Heart right ventricle (tissue), 16 donors: ENCODE measurements around the gene COL23A1. TPM values are rescaled to one million over a fixed set of nuclear protein-coding genes. Genes with fewer than 3 reads are reported as not detected.
A peak's percentile ranks its signal among the peaks of the same experiment; 100 is the strongest.

Experiments used
- ATAC-seq, 8 donors: fragments of 200-7000 bp; cut with Tn5 transposase; one replicate each; pipeline ENCODE4 v1.9.1; 2020; ENCODE audit warnings: mild to moderate bottlenecking in 8 of 8, moderate library complexity in 8 of 8, moderate number of reproducible peaks in 1 of 8
- DNase-seq, 2 donors: peaks; one replicate each; pipeline ENCODE4 v3.0.0-alpha.2; 2020
- H3K27ac ChIP-seq, 10 donors: fragments of 200-600 bp; sonication (generic) in 2 of 10; one replicate each; pipeline versions ENCODE4 v1.5.0 to v1.8.0; 2020 to 2022; ENCODE audit warnings: mild to moderate bottlenecking in 3 of 10
- H3K27me3 ChIP-seq, 7 donors: fragments of 200-600 bp; one replicate each; pipeline ENCODE4 v1.8.0; 2021 to 2022; ENCODE audit warnings: mild to moderate bottlenecking in 2 of 7
- H3K36me3 ChIP-seq, 9 donors: fragments of 200-600 bp; sonication (generic) in 1 of 9; one replicate each; pipeline versions ENCODE4 v1.5.0 to v1.8.0; 2020 to 2022; ENCODE audit warnings: mild to moderate bottlenecking in 2 of 9
- H3K4me1 ChIP-seq, 9 donors: fragments of 200-600 bp; sonication (generic) in 1 of 9; one replicate each; pipeline versions ENCODE4 v1.5.0 to v1.8.0; 2020 to 2022; ENCODE audit warnings: mild to moderate bottlenecking in 4 of 9
- H3K4me3 ChIP-seq, 10 donors: fragments of 200-600 bp; sonication (generic) in 2 of 10; one replicate each; pipeline versions ENCODE4 v1.5.0 to v1.8.0; 2020 to 2022; ENCODE audit warnings: mild to moderate bottlenecking in 7 of 10, moderate library complexity in 2 of 10
- H3K9me3 ChIP-seq, 11 donors: fragments of 200-600 bp in 10 of 11; sonication (generic) in 2 of 11; one replicate each; pipeline versions ENCODE4 v1.5.0 to v1.8.0; 2013 to 2022; ENCODE audit warnings: mild to moderate bottlenecking in 2 of 11, control low read depth in 1 of 11, moderate library complexity in 1 of 11
- WGBS, 2 donors: extraction: QIAGEN DNeasy Blood & Tissue Kit; methylation state at CpG; one replicate each; pipeline ENCODE4 v1.1.7; 2013; ENCODE audit warnings: inconsistent platforms in 1 of 2; 5-methylcytosine and 5-hydroxymethylcytosine counted together
- intact Hi-C, 10 donors: fragments of 100-400 bp; cut with DNase I; formaldehyde crosslinking; loops; one replicate each; pipeline versions ENCODE4 v1.11.1 to v1.14.2; 2022
- polyA plus RNA-seq, 2 donors: library from polyadenylated mRNA; stranded (reverse); fragments of 200-250 nt; gene quantifications; one replicate each; pipeline ENCODE4 v1.2.3, GENCODE V29; 2013
- total RNA-seq, 10 donors: library from RNA; stranded (reverse); fragmentation: NEBNext Ultra II Directional in 3 of 10; extraction: Animal tissue kit (Norgen Biotek cat#: 25700) in 3 of 10; gene quantifications; one replicate each; pipeline versions ENCODE4 v1.2.1 to v1.2.4, GENCODE V29; 2021 to 2023
- TF ChIP-seq, protein P1 (sequence below), 9 donors: fragments of 200-600 bp; sonication (generic) in 2 of 9; IDR thresholded peaks; one replicate each; pipeline versions ENCODE4 v1.5.0 to v1.8.0; 2021 to 2022; ENCODE audit warnings: antibody characterized with exemption in 9 of 9, mild to moderate bottlenecking in 5 of 9, moderate library complexity in 1 of 9
- donor health status: Arrhythmogenic right ventricular cardiomyopathy.
- donor health status: ischemic (EF 13 %, LVEDD 7.1; RV severe dilation, severe dysfunction).
- donor health status: healthy with polysubstance abuse.
- donor health status: DM: no; HTN: yes; CAD: no.
- donor health status: DM: no; HTN: no; CAD: no.
- donor health status: ischemic (EF 25% LVEDD 6.9; RV normal size, moderate dysfunction).
- donor health status: ischemic (EF 25% LVEDD 5.7; RV mildly dilated, moderate dysfunction).
- donor health status: healthy.
- donor health status: DM: yes; HTN: yes; CAD: no.
- donor health status: Ischemic cardiomyopathy.
- donor health status: ischemic (EF 35%, LVEDD 5.7; RV mildly dilated, moderate dysfunction).
- donor health status: nonischemic (EF 11% LVEDD 7.7; RV severe dilation, severe dysfunction).
- donor health status: DM: yes; HTN: yes; CAD: no.
- donor health status: PGD.
- donor health status: ischemic (EF 29% LVEDD 5.4; RV normal size, mild dysfunction).
- donor health status: nonischemic (EF 23%, LVEDD 6.1; RV moderate dilation, normal function).

Gene COL23A1
- total and polyA plus RNA-seq, 12 donors: 8.9 to 29.0 (median 16.2) TPM

DNA sequence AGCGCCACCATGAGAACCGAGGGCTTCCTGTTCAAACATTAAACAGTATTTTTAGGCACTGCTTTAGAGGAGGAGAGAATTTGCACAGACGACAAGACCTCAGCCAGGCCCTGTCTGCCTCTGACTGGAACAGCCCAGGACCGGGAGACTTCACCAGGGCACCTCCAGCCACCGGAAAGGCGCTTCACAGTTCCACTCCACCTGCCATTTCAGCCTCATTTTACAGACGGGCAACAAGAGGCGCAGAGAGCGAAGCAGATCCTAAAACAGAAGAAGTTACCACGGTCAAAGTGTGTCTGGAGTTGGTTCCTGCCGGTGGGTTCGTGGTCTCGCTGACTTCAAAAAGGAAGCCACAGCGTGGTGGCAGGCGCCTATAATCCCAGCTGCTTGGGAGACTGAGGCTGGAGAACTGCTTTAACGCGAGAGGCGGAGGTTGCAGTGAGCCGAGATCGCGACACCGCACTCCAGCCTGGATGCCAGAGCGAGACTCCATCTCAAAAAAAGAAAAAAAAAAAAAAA lies 28.4 kb downstream of the COL23A1 start:
- Histone ChIP-seq H3K4me3 (no peak overlapping the region), H3K36me3 (no peaks in the 10 kb centered on the region), H3K27ac (no peak overlapping the region), H3K27me3 (peaks cover 0 to 11% (median 0%) of the 10 kb centered on the region in 7 donors), H3K4me1 (no peaks in the 10 kb centered on the region), H3K9me3 (no peaks in the 10 kb centered on the region)
- 84 to 87% methylated on average over 23 of the region's 23 CpGs for WGBS, 2 donors
- TF ChIP-seq, protein P1, sequence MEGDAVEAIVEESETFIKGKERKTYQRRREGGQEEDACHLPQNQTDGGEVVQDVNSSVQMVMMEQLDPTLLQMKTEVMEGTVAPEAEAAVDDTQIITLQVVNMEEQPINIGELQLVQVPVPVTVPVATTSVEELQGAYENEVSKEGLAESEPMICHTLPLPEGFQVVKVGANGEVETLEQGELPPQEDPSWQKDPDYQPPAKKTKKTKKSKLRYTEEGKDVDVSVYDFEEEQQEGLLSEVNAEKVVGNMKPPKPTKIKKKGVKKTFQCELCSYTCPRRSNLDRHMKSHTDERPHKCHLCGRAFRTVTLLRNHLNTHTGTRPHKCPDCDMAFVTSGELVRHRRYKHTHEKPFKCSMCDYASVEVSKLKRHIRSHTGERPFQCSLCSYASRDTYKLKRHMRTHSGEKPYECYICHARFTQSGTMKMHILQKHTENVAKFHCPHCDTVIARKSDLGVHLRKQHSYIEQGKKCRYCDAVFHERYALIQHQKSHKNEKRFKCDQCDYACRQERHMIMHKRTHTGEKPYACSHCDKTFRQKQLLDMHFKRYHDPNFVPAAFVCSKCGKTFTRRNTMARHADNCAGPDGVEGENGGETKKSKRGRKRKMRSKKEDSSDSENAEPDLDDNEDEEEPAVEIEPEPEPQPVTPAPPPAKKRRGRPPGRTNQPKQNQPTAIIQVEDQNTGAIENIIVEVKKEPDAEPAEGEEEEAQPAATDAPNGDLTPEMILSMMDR (IDR thresholded peaks at IDR 0.05): no peak
- ATAC-seq: no peak
- no peak for DNase-seq
- intact Hi-C loops: no loop called here

DNA sequence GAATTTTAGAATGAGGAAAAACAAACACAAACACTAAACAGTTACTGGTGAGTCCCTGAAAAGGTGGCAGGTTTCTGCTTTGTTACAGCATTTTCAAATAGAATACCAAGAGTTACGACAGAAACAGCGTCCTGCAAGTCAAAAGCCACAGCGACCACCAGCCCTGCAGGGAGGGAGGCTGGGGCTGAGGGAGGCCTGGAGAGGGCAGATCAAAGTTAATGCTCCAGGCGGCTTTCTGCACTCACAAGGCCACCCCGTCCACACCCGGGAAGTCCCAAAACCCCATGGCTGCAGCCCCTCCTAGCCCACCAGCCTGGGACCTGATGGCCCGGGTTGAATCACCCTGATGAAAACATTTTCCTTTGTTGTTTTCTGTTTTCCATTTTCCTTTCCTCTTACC lies 29.3 kb downstream of the COL23A1 start:
- H3K9me3 ChIP-seq: no peaks in the 10 kb centered on the region
- H3K4me1 ChIP-seq: peaks cover 0 to 3% (median 0%) of the 10 kb centered on the region in 9 donors
- ATAC-seq (no peak), DNase-seq (no peak)
- peaks cover 0 to 11% (median 0%) of the 10 kb centered on the region in 7 donors for H3K27me3 ChIP-seq
- intact Hi-C loops: no loop called here
- WGBS, 2 donors: 84 to 86% methylated on average over 7 of the region's 7 CpGs
- H3K4me3 ChIP-seq: no peak overlapping the region
- H3K27ac ChIP-seq: no peak overlapping the region
- TF ChIP-seq, protein P1 (IDR thresholded peaks at IDR 0.05): no peak
- no peaks in the 10 kb centered on the region for H3K36me3 ChIP-seq

DNA sequence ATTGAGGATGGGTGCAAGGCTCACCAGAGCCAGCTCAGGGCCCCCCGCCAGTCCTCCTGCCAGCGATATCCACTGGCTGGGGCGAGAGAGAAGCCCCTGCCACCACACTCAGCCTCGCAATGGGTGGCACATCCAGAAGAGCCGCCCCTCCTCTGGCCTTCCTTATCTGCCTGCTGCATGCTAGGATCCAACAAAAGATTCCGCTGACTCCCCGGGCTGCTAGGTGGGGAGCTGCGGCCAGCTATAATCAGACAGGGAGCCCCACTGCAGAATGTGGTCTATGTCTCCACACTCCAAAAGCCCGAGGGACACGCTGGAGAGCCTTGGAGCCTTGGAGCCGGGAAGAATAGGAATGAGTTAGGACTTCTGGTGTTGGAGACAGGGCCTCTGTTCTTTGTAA lies 32.8 kb downstream of the COL23A1 start:
- Histone ChIP-seq H3K4me1 (peaks cover 0 to 6% (median 0%) of the 10 kb centered on the region in 9 donors), H3K4me3 (no peak overlapping the region), H3K9me3 (no peaks in the 10 kb centered on the region), H3K27ac (no peak overlapping the region), H3K27me3 (peaks cover 0 to 4% (median 0%) of the 10 kb centered on the region in 7 donors), H3K36me3 (no peaks in the 10 kb centered on the region)
- WGBS, 2 donors: 80 to 85% methylated on average over 11 of the region's 11 CpGs
- intact Hi-C loops: loop anchor here in 1 of 10 donors (10.0 kb wide), 1 partner anchor 93 kb away; no protein-coding TSS in a partner anchor
- ATAC-seq: no peak
- TF ChIP-seq, protein P1 (IDR thresholded peaks at IDR 0.05): no peak
- no peak for DNase-seq

DNA sequence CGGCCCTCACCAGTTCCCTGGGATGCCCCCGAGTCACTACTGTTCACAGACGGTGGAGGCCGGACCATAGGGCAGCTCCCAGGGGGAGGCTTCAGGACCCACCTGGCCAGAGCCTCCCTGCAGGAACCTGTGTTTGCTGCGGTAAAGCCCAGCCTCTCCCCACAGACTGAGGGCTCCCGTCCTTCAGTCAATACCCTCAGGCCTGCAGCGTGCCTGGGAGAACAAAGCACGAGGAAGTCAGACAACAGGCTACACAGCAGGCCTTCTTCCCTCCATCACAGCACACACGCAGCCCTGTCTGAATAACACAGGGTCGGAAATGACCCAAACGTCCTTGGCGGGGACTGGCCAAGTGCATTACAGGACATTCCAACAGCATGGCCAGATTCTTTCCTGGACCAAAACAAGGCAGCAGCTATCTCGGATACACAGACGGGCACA lies 34.4 kb downstream of the COL23A1 start:
- ATAC-seq (peak; percentile 33 to 86 (median 58)), DNase-seq (no peak)
- H3K36me3 ChIP-seq: no peaks in the 10 kb centered on the region
- intact Hi-C loops: loop anchor here in 1 of 10 donors (10.0 kb wide), 1 partner anchor 91 kb away; no protein-coding TSS in a partner anchor
- peaks cover 0 to 9% (median 0%) of the 10 kb centered on the region in 7 donors for H3K27me3 ChIP-seq
- TF ChIP-seq, protein P1 (IDR thresholded peaks at IDR 0.05): no peak
- no peak overlapping the region for H3K4me3 ChIP-seq
- peaks cover 0 to 10% (median 5%) of the 10 kb centered on the region in 9 donors for H3K4me1 ChIP-seq
- no peaks in the 10 kb centered on the region for H3K9me3 ChIP-seq
- no peak overlapping the region for H3K27ac ChIP-seq
- WGBS, 2 donors: 53 to 64% methylated on average over 14 of the region's 14 CpGs
